HG03175 (cell line): ENCODE results near the gene MAGEA2B.
A peak's percentile ranks its signal among the peaks of the same experiment; 100 is the strongest.
"Not testable (repeated sequence)": the region's sequence is repeated elsewhere in the genome, so short reads cannot be mapped to it uniquely, and the experiment has no call there.

Source experiments
- ATAC-seq: cut with Tn5 transposase; IDR thresholded peaks from one replicate; pipeline ENCODE4 v1.9.1; 2021; ENCODE audit warnings: mild to moderate bottlenecking, moderate library complexity; ENCODE audit not compliant: unreplicated experiment

Gene MAGEA2B

GRCh38 chrX:152713815-152714787 is at the start of gene MAGEA2B:
Gene MAGEA2B (plus strand): TSS chrX:152714628. CDS start chrX:152717107, 2,479 bp downstream.
- not testable (repeated sequence) for ATAC-seq

DNA sequence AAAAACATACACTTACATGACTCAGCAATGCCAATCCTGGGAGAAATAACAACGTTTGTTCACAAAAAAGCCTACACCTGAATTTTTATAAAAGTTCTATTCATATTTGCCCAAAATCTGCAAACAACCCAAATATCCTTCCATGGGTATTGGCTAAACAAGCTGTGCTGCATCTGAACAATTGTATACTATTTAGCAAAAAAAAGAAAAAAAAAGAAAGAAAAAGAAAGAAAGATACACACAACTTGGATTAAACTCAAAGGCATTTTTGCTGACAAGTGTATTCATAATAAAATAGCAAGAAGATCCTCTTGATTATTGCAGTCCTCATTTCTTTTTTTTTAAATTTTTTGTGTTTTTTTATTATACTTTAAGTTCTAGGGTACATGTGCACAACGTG is 40.3 kb upstream of the MAGEA2B start:
- no peak for ATAC-seq

- not testable (repeated sequence) for ATAC-seq
Measured at GRCh38 chrX:152674652-152675051, 39.8 kb upstream of the MAGEA2B start.

GRCh38 chrX:152681012-152681411 is 33.4 kb upstream of the MAGEA2B start:
- ATAC-seq = peak; percentile 97

DNA sequence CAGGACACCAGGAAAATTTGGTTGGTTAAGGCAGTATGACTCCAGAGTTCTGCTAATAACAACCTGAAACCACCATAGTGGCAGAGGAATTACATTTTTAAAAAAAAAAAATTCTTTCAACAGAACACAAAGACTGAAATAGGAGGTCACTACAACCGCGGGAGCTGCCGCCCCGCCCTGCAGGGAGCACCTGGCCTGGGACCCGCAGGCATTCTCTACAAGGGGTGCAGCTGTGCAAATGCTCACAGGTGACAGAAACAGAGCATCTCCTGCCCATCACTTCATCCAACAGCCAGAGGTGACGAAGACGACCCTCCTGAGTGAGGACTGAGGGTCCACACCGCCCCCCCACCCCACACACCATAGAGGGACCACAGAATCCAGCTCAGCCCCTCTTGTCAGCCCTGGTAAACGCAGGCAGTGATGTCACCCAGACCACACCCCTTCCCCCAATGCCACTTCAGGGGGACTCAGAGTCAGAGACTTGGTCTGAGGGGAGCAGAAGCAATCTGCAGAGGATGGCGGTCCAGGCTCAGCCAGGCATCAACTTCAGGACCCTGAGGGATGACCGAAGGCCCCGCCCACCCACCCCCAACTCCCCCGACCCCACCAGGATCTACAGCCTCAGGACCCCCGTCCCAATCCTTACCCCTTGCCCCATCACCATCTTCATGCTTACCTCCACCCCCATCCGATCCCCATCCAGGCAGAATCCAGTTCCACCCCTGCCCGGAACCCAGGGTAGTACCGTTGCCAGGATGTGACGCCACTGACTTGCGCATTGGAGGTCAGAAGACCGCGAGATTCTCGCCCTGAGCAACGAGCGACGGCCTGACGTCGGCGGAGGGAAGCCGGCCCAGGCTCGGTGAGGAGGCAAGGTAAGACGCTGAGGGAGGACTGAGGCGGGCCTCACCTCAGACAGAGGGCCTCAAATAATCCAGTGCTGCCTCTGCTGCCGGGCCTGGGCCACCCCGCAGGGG is 16.2 kb upstream of the MAGEA2B start, which contains the start of gene MAGEA3:
Gene MAGEA3 (plus strand): TSS at position 843 of the 980 bp plus-strand sequence. CDS start 2,039 bp downstream, outside the sequence.
- not testable (repeated sequence) for ATAC-seq

DNA sequence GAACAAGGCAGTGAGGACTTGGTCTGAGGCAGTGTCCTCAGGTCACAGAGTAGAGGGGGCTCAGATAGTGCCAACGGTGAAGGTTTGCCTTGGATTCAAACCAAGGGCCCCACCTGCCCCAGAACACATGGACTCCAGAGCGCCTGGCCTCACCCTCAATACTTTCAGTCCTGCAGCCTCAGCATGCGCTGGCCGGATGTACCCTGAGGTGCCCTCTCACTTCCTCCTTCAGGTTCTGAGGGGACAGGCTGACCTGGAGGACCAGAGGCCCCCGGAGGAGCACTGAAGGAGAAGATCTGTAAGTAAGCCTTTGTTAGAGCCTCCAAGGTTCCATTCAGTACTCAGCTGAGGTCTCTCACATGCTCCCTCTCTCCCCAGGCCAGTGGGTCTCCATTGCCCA is 14.0 kb upstream of the MAGEA2B start:
- ATAC-seq = not testable (repeated sequence)

DNA sequence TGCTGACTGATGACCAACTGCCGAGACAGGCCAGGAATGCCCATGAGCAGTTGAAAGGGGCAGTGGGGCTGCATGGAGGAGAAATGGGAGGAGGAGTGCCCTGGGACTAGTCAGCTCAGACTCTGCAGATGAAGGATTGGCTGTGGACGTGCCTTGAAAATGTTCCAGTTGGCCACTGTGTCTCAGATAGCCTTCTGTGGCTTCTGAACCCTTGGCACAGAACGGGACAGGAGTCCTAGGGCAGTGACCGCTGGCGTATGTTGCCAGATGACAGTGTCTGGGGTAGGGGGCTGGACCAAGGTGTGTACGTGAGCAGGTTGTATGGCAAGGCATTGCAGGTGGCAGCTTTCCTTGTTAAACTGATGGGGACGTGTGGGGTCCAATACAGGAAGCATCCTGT is 7.9 kb upstream of the MAGEA2B start:
- not testable (repeated sequence) for ATAC-seq

DNA sequence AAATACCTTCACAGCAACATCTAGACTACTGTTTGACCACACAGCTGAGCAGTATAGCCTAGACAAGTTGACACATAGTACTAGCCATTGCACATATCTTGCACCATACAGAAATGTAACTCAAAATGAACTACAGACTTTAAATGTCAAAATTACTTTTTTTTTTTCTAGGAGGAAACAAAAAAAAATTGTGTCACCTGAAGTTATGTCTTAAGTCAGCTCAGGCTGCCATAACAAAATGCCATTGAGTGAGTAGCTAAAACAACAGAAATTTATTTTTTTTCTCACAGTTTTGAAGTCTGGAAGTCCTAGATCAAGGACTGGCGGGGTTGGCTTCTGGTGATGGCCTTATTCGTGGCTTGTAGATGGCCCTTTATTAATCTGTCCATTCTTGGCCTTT is 5.3 kb upstream of the MAGEA2B start, which contains the start of gene CSAG2:
Gene CSAG2 (minus strand): TSS at position 101 of the 400 bp plus-strand sequence. CDS start 161 bp downstream, outside the sequence.
- not testable (repeated sequence) for ATAC-seq

GRCh38 chrX:152713195-152713594 is 1.2 kb upstream of the MAGEA2B start:
- ATAC-seq = not testable (repeated sequence)

- no peak for ATAC-seq
Measured at GRCh38 chrX:152725409-152725808, 11.0 kb downstream of the MAGEA2B start.

GRCh38 chrX:152733261-152733975 is 19.0 kb downstream of the MAGEA2B start, which contains the start of the genes CSAG1 and MAGEA12:
Gene CSAG1 (minus strand): TSS chrX:152733721. CDS start chrX:152732460, 1,261 bp downstream.
Gene MAGEA12 (plus strand): TSS chrX:152733757. CDS start chrX:152736162, 2,405 bp downstream.
- ATAC-seq = no peak

DNA sequence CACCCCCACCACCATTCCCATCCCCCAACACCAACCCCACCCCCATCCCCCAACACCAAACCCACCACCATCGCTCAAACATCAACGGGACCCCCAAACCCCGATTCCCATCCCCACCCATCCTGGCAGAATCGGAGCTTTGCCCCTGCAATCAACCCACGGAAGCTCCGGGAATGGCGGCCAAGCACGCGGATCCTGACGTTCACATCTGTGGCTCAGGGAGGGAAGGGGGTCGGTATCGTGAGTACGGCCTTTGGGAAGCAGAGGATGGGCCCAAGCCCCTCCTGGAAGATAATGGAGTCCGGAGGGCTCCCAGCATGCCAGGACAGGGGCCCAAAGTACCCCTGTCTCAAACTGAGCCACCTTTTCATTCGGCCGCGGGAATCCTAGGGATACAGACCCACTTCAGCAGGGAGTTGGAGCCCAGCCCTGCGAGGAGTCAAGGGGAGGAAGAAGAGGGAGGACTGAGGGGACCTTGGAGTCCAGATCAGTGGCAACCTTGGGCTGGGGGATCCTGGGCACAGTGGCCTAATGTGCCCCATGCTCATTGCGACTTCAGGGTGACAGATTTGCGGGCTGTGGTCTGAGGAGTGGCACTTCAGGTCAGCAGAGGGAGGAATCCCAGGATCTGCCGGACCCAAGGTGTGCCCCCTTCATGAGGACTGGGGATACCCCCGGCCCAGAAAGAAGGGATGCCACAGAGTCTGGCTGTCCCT is 19.9 kb downstream of the MAGEA2B start:
- not testable (repeated sequence) for ATAC-seq

GRCh38 chrX:152735101-152735500 is 20.7 kb downstream of the MAGEA2B start:
- ATAC-seq = no peak

- ATAC-seq = no peak
Measured at GRCh38 chrX:152735860-152736511, 21.6 kb downstream of the MAGEA2B start.

GRCh38 chrX:152736528-152736927 is 22.1 kb downstream of the MAGEA2B start:
- not testable (repeated sequence) for ATAC-seq

- no peak for ATAC-seq
Measured at GRCh38 chrX:152738560-152738959, 24.1 kb downstream of the MAGEA2B start.

DNA sequence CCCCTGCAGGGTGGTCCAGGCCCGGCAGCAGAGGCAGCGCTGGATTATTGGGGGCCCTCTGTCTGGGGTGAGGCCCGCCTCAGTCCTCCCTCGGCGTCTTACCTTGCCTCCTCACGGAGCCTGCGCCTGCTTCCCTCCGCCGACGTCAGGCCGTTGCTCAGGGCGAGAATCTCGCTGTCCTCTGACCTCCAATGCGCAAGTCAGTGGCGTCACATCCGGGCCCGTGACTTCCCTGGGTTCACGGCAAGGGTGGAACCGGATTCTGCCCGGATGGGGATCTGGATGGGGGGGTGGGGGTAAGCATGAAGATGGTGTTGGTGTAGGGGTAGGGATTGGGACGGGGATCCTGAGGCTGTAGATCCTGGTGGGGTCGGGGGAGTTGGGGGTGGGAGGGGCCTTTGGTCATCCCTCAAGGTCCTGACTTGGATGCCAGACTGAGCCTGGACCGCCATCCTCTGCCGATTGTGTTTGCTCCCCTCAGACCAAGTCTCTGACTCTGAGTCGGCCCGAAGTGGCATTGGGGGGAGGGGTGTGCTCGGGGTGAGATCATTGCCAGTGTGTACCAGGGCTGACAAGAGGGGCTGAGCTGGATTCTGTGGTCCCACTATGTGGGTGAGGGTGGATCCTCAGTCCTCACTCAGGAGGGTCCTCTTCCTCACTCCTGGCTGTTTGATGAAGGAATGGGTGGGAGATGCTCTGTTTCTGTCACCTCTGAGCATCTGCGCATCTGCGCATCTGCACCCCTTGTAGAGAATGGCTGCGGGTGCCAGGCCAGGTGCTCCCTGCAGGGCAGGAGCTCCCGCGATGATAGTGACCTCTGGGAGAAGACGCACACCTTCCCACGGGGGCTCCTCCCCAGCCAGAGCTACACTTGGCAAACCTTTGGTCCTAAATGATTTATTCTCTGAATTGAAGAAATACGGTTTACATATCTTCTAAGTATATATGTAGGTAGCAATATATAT is 39.5 kb downstream of the MAGEA2B start, which contains the start of gene MAGEA2:
Gene MAGEA2 (minus strand): TSS at position 157 of the 965 bp plus-strand sequence. CDS start 2,479 bp downstream, outside the sequence.
- ATAC-seq = not testable (repeated sequence)
